Upper lobe of left lung (tissue), 6 donors: ENCODE results near the gene GPD1L. TPM values are rescaled to one million over a fixed set of nuclear protein-coding genes. Genes with fewer than 3 reads are reported as not detected.

Source experiments
- ATAC-seq, 2 donors: fragments of 200-7000 bp; cut with Tn5 transposase; one replicate each; pipeline ENCODE4 v1.9.1; 2022; ENCODE audit warnings: mild to moderate bottlenecking in 2 of 2, moderate library complexity in 2 of 2; ENCODE audit not compliant: low FRiP score in 2 of 2
- DNase-seq, 2 donors: peaks; one replicate each; pipeline ENCODE4 v3.0.0-alpha.2; 2019 to 2020
- H3K27ac ChIP-seq, 4 donors: fragments of 200-600 bp; sonication (generic); one replicate each; pipeline ENCODE4 v1.5.1; 2016 to 2019
- H3K27me3 ChIP-seq, 4 donors: fragments of 200-600 bp; sonication (generic); one replicate each; pipeline ENCODE4 v1.5.1; 2017 to 2019
- H3K36me3 ChIP-seq, 4 donors: fragments of 200-600 bp; sonication (generic); one replicate each; pipeline ENCODE4 v1.5.1; 2016 to 2019
- H3K4me1 ChIP-seq, 4 donors: fragments of 200-600 bp; sonication (generic); one replicate each; pipeline ENCODE4 v1.5.1; 2018 to 2019
- H3K4me3 ChIP-seq, 4 donors: fragments of 200-600 bp; sonication (generic); one replicate each; pipeline ENCODE4 v1.5.1; 2017 to 2019; ENCODE audit warnings: mild to moderate bottlenecking in 2 of 4, moderate library complexity in 1 of 4
- H3K9me3 ChIP-seq, 4 donors: fragments of 200-600 bp; sonication (generic); one replicate each; pipeline ENCODE4 v1.5.1; 2018 to 2019
- CTCF ChIP-seq, 6 experiments: fragments of 450-650 bp in 4 of 6; fragments of 200-600 bp in 2 of 6; sonication (generic) in 2 of 6; IDR thresholded peaks; one replicate each; pipeline ENCODE4 v1.5.1; 2016 to 2019; ENCODE audit warnings: antibody characterized with exemption in 6 of 6
- EP300 ChIP-seq, 4 donors: sonication (generic); formaldehyde crosslinking; IDR thresholded peaks; one replicate each; pipeline ENCODE4 v1.5.1; 2017; ENCODE audit warnings: antibody characterized with exemption in 4 of 4, control low read depth in 2 of 4
- POLR2A ChIP-seq, 4 donors: fragments of 450-650 bp; IDR thresholded peaks; one replicate each; pipeline ENCODE4 v1.5.1; 2016 to 2017; ENCODE audit warnings: antibody characterized with exemption in 4 of 4, mild to moderate bottlenecking in 2 of 4
- POLR2AphosphoS5 ChIP-seq, 2 donors: sonication (generic); formaldehyde crosslinking; IDR thresholded peaks; one replicate each; pipeline ENCODE4 v1.5.1; 2017; ENCODE audit warnings: antibody characterized with exemption in 2 of 2
- WGBS, 2 donors: methylation state at CpG; one replicate each; pipeline ENCODE4 v1.1.5; 2017 to 2018; 5-methylcytosine and 5-hydroxymethylcytosine counted together
- total RNA-seq, 6 donors: library from RNA; depleted of rRNA in 4 of 6; stranded (reverse); fragments of >200 nt in 4 of 6; gene quantifications; one replicate each; pipeline versions ENCODE4 v1.1.0 to v1.2.1, GENCODE V29; 2016 to 2021
- donor health status: DM: no; HTN: no; CAD: no; lungs with moderate emphysema.
- donor health status: DM: no; HTN: yes; CAD: no; lungs with severe emphysema.

Gene GPD1L
- total RNA-seq, 6 donors from 2014 or later = 50.8 to 221 (median 115) TPM

- TF ChIP-seq EP300 (IDR thresholded peaks at IDR 0.05) = no peak
- no peak for TF ChIP-seq CTCF (IDR thresholded peaks at IDR 0.05)
- TF ChIP-seq POLR2AphosphoS5 (IDR thresholded peaks at IDR 0.05) = no peak
- TF ChIP-seq POLR2A (IDR thresholded peaks at IDR 0.05) = no peak
- peaks cover 0 to 12% (median 6%) of the 10 kb centered on the region in 4 donors for H3K4me1 ChIP-seq
- ATAC-seq (no peak), DNase-seq (no peak)
- no peaks in the 10 kb centered on the region for H3K9me3 ChIP-seq
- no peaks in the 10 kb centered on the region for H3K27me3 ChIP-seq
- H3K36me3 ChIP-seq = no peaks in the 10 kb centered on the region
- no peak overlapping the region for H3K27ac ChIP-seq
- 8 to 14% methylated on average over 3 of the region's 3 CpGs for WGBS, 2 donors
- H3K4me3 ChIP-seq = no peak overlapping the region
Observed at GRCh38 chr3:32082721-32083120, 23.7 kb upstream of the GPD1L start.

GRCh38 chr3:32083702-32084270, 22.6 kb upstream of the GPD1L start:
- DNase-seq (no peak), ATAC-seq (no peak)
- Histone ChIP-seq H3K9me3 (no peaks in the 10 kb centered on the region), H3K36me3 (no peaks in the 10 kb centered on the region), H3K4me3 (no peak overlapping the region), H3K27me3 (no peaks in the 10 kb centered on the region), H3K27ac (no peak overlapping the region), H3K4me1 (peaks cover 0 to 9% (median 6%) of the 10 kb centered on the region in 4 donors)
- 91% methylated on average over 3 of the region's 3 CpGs for WGBS, 2 donors
- no peak for TF ChIP-seq POLR2A (IDR thresholded peaks at IDR 0.05)
- no peak for TF ChIP-seq EP300 (IDR thresholded peaks at IDR 0.05)
- no peak for TF ChIP-seq CTCF (IDR thresholded peaks at IDR 0.05)
- TF ChIP-seq POLR2AphosphoS5 (IDR thresholded peaks at IDR 0.05) = no peak

GRCh38 chr3:32084870-32085269, 21.6 kb upstream of the GPD1L start:
- peaks cover 0 to 7% (median 5%) of the 10 kb centered on the region in 4 donors for H3K4me1 ChIP-seq
- WGBS, 2 donors = 93% methylated on average over 2 of the region's 2 CpGs
- H3K4me3 ChIP-seq = no peak overlapping the region
- TF ChIP-seq CTCF (IDR thresholded peaks at IDR 0.05) (no peak), POLR2AphosphoS5 (IDR thresholded peaks at IDR 0.05) (no peak), EP300 (IDR thresholded peaks at IDR 0.05) (no peak), POLR2A (IDR thresholded peaks at IDR 0.05) (no peak)
- H3K27me3 ChIP-seq = no peaks in the 10 kb centered on the region
- ATAC-seq = no peak
- H3K9me3 ChIP-seq = no peaks in the 10 kb centered on the region
- no peak overlapping the region for H3K27ac ChIP-seq
- no peaks in the 10 kb centered on the region for H3K36me3 ChIP-seq
- no peak for DNase-seq

GRCh38 chr3:32086464-32086863, 20.0 kb upstream of the GPD1L start:
- WGBS, 2 donors = 89 to 100% methylated on average over 1 of the region's 1 CpG
- no peak for DNase-seq
- Histone ChIP-seq H3K4me1 (peaks cover 0 to 7% (median 5%) of the 10 kb centered on the region in 4 donors), H3K27me3 (no peaks in the 10 kb centered on the region), H3K27ac (no peak overlapping the region), H3K36me3 (no peaks in the 10 kb centered on the region), H3K9me3 (no peaks in the 10 kb centered on the region), H3K4me3 (no peak overlapping the region)
- no peak for ATAC-seq
- TF ChIP-seq POLR2A (IDR thresholded peaks at IDR 0.05) = no peak
- TF ChIP-seq POLR2AphosphoS5 (IDR thresholded peaks at IDR 0.05) = no peak

- no peak for TF ChIP-seq POLR2A (IDR thresholded peaks at IDR 0.05)
- TF ChIP-seq EP300 (IDR thresholded peaks at IDR 0.05) = no peak
- no peak for TF ChIP-seq POLR2AphosphoS5 (IDR thresholded peaks at IDR 0.05)
- no peak for TF ChIP-seq CTCF (IDR thresholded peaks at IDR 0.05)
- 93 to 96% methylated on average over 6 of the region's 6 CpGs for WGBS, 2 donors
- no peak for DNase-seq
Observed at GRCh38 chr3:32089476-32089875, 16.9 kb upstream of the GPD1L start.

More at GRCh38 chr3:32089476-32089875, 16.9 kb upstream of the GPD1L start:
- Histone ChIP-seq H3K4me3 (no peak overlapping the region), H3K27ac (no peak overlapping the region), H3K4me1 (no peaks in the 10 kb centered on the region), H3K36me3 (no peaks in the 10 kb centered on the region), H3K27me3 (no peaks in the 10 kb centered on the region), H3K9me3 (no peaks in the 10 kb centered on the region)
- ATAC-seq = no peak
